ENCODE data around the gene PPP4R1. TPM values are rescaled to one million over a fixed set of nuclear protein-coding genes. Genes with fewer than 3 reads are reported as not detected.

Gene PPP4R1
- total and polyA plus RNA-seq, 4 donors = 87.2 to 105 (median 92.5) TPM

DNA sequence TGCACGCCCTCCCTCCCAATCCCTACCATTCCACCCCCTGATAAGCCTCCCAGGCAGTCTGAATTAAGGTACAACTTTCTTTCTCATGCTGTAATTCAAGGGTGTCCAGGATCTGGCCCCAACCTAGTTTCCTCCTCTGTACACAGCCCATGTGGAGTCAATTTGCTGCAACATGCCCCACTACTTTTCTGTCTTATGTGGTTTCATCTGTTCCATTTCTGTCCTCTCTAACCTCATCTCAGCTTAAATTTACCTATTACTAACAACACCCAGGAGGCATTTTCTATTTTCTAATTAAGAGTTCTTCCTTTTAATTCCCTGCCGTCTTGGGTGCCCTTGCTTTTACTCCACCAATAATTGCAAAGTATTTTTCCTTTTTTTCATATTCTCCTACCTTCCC, 10.0 kb downstream of the PPP4R1 start:
- H3K36me3 ChIP-seq (ENCODE audit: control insufficient read depth, insufficient read depth, low read length) = no peaks in the 10 kb centered on the region
- peaks cover 6% of the 10 kb centered on the region for H3K9me3 ChIP-seq (ENCODE audit: control insufficient read depth, insufficient read depth, low read length)
- no peaks in the 10 kb centered on the region for H3K4me1 ChIP-seq (ENCODE audit: control insufficient read depth, insufficient read depth, low read length)
- no peak overlapping the region for H3K27ac ChIP-seq (ENCODE audit: low read depth, low read length)
- 86% methylated on average over 2 of the region's 2 CpGs for WGBS (ENCODE audit: insufficient coverage)
- H3K4me3 ChIP-seq (ENCODE audit: low read depth, low read length) = no peak overlapping the region
- DNase-seq (ENCODE audit: low read depth in 4 of 6, low spot score in 6 of 6) = no peak
- no peaks in the 10 kb centered on the region for H3K27me3 ChIP-seq (ENCODE audit: control insufficient read depth, insufficient read depth, low read length)

DNA sequence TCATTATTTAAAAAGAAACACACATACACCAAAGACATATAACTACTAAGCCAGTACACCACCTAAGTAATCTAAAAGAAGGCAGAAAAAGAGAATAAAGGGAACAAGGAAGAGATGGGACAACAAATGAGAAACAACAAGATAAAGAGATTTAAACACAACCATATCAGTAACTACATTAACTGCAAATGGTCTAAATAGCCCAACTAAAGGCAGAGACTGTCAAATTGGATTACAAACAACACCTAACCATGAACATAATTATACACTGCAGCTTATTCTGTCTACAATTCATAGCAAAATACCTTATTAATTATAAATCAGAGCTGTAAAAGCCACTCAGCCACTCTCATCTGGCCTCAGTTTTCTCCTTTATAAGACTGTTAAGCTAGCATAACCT, 15.0 kb downstream of the PPP4R1 start:
- no peak for DNase-seq (ENCODE audit: low read depth in 4 of 6, low spot score in 6 of 6)
- Histone ChIP-seq H3K27me3 (ENCODE audit: control insufficient read depth, insufficient read depth, low read length) (no peaks in the 10 kb centered on the region), H3K9me3 (ENCODE audit: control insufficient read depth, insufficient read depth, low read length) (peaks cover 8% of the 10 kb centered on the region), H3K4me1 (ENCODE audit: control insufficient read depth, insufficient read depth, low read length) (no peaks in the 10 kb centered on the region), H3K4me3 (ENCODE audit: low read depth, low read length) (no peak overlapping the region), H3K27ac (ENCODE audit: low read depth, low read length) (no peak overlapping the region), H3K36me3 (ENCODE audit: control insufficient read depth, insufficient read depth, low read length) (no peaks in the 10 kb centered on the region)

DNA sequence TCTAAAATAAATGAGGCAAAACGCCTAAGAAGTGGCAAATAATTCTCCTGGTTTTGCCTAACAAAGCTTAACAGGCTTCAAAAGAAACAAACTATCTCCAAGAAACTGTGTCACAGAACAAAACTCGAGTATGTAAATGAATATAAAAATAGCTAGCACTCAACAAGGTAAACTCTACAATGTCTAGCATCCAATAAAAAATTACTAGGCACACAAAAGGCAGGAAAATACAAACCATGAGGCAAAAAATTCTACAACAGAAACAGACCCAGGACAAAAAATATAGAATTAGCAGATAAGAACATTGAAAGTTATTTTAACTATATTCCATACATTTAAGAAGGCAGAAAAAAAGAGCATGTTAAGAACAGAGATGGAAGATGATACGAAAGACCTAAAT, 16.8 kb downstream of the PPP4R1 start:
- no peak for DNase-seq (ENCODE audit: low read depth in 4 of 6, low spot score in 6 of 6)
- no peak overlapping the region for H3K4me3 ChIP-seq (ENCODE audit: low read depth, low read length)
- peaks cover 8% of the 10 kb centered on the region for H3K9me3 ChIP-seq (ENCODE audit: control insufficient read depth, insufficient read depth, low read length)
- H3K4me1 ChIP-seq (ENCODE audit: control insufficient read depth, insufficient read depth, low read length) = no peaks in the 10 kb centered on the region
- no peaks in the 10 kb centered on the region for H3K27me3 ChIP-seq (ENCODE audit: control insufficient read depth, insufficient read depth, low read length)
- WGBS (ENCODE audit: insufficient coverage) = 100% methylated on average over 1 of the region's 3 CpGs
- H3K36me3 ChIP-seq (ENCODE audit: control insufficient read depth, insufficient read depth, low read length) = no peaks in the 10 kb centered on the region
- H3K27ac ChIP-seq (ENCODE audit: low read depth, low read length) = no peak overlapping the region

DNA sequence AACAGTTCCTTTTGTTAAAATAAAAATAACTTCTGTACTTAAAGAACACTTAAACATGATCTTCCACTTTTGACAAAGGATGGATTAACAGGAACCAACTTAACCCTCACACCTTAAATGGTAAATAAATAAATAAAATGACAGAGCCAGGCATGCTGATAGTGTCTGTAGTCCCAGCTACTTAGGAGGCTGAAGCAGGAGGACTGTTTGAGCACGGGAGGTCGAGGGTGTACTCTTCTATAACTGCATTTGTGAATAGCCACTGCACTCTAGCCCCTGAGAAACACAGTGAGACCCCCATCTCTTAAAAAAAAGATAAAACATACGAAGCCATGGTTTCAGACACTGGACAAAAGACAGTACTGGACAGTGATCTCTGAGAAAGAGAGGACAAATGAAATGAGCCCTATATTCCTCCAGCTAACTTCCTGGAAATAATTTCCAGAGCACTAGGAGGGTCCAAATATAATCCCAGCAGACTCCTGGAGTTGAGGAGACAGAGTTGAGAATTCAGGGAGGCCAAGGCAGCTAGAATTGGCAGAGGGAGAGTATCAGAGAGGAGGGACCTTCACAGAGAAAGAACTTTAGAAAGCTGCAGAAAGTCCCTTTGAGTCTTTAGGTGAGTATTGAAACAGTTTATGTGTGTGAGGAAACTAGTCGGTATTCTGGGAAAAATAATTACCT, 17.4 kb downstream of the PPP4R1 start:
- no peaks in the 10 kb centered on the region for H3K27me3 ChIP-seq (ENCODE audit: control insufficient read depth, insufficient read depth, low read length)
- 100% methylated on average over 2 of the region's 4 CpGs for WGBS (ENCODE audit: insufficient coverage)
- no peak for DNase-seq (ENCODE audit: low read depth in 4 of 6, low spot score in 6 of 6)
- H3K4me3 ChIP-seq (ENCODE audit: low read depth, low read length) = no peak overlapping the region
- peaks cover 8% of the 10 kb centered on the region for H3K9me3 ChIP-seq (ENCODE audit: control insufficient read depth, insufficient read depth, low read length)
- H3K36me3 ChIP-seq (ENCODE audit: control insufficient read depth, insufficient read depth, low read length) = peaks cover 1% of the 10 kb centered on the region
- no peak overlapping the region for H3K27ac ChIP-seq (ENCODE audit: low read depth, low read length)
- no peaks in the 10 kb centered on the region for H3K4me1 ChIP-seq (ENCODE audit: control insufficient read depth, insufficient read depth, low read length)

DNA sequence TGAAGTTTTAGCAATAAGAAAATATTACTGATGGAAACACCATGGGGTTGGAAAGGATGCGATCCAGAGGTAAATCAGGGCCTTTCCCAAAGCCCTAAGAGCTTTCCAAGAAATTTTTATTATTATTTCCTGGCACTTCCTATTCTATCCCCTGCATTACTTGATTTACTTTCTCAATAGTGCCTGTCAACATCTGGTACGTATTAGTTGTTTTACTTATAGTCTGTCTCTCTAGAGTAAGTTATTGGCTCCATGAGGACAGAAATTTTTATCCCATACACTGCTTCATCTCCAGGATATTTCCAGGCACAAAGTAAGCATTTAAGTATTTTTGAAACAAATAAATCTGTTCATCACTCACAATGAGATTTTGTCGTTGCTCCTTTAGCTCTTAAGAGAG, 18.1 kb downstream of the PPP4R1 start:
- Histone ChIP-seq H3K27ac (ENCODE audit: low read depth, low read length) (no peak overlapping the region), H3K27me3 (ENCODE audit: control insufficient read depth, insufficient read depth, low read length) (no peaks in the 10 kb centered on the region), H3K4me1 (ENCODE audit: control insufficient read depth, insufficient read depth, low read length) (no peaks in the 10 kb centered on the region), H3K9me3 (ENCODE audit: control insufficient read depth, insufficient read depth, low read length) (peaks cover 8% of the 10 kb centered on the region), H3K36me3 (ENCODE audit: control insufficient read depth, insufficient read depth, low read length) (peaks cover 5% of the 10 kb centered on the region), H3K4me3 (ENCODE audit: low read depth, low read length) (no peak overlapping the region)
- WGBS (ENCODE audit: insufficient coverage) = no CpG with 5 or more reads among the region's 3 CpGs
- no peak for DNase-seq (ENCODE audit: low read depth in 4 of 6, low spot score in 6 of 6)

DNA sequence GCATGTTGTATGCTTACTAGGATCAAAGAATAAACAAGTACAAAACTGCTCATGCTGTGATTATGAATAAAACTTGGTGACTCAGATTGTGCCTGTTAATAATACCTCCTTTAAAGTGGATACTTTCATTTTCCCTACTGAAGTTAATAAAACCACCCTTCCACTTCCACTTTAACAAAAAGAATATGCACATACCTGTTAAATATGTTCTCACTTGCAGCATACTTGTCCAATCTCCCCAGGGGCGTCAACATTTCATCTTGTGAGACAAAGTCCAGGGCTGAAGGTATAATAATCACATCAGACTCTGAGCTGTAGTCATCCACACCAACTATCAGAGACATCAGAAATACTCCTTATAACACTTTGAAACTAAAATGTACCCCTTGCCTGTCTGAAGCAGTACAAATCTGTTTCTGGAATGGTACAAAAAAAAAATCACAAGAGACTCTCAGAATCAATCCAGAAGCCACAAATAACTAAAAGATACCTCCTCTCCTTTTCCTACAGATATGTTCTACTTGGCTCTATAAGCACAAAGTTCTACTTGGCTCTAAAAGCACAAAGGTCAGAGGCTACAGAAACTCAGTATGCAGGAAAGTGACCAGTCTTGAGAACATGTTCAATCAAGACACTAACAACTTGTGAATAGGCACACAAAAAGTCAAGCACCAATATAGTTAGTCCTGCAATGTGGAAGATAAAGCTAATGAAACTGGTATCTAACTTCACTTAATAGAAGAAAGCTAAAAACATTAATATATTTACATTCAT, 19.3 kb downstream of the PPP4R1 start:
- Histone ChIP-seq H3K4me3 (ENCODE audit: low read depth, low read length) (no peak overlapping the region), H3K36me3 (ENCODE audit: control insufficient read depth, insufficient read depth, low read length) (peaks cover 9% of the 10 kb centered on the region), H3K4me1 (ENCODE audit: control insufficient read depth, insufficient read depth, low read length) (no peaks in the 10 kb centered on the region), H3K27me3 (ENCODE audit: control insufficient read depth, insufficient read depth, low read length) (no peaks in the 10 kb centered on the region), H3K9me3 (ENCODE audit: control insufficient read depth, insufficient read depth, low read length) (peaks cover 5% of the 10 kb centered on the region), H3K27ac (ENCODE audit: low read depth, low read length) (no peak overlapping the region)
- DNase-seq (ENCODE audit: low read depth in 4 of 6, low spot score in 6 of 6) = no peak
- 90% methylated on average over 1 of the region's 1 CpG for WGBS (ENCODE audit: insufficient coverage)

DNA sequence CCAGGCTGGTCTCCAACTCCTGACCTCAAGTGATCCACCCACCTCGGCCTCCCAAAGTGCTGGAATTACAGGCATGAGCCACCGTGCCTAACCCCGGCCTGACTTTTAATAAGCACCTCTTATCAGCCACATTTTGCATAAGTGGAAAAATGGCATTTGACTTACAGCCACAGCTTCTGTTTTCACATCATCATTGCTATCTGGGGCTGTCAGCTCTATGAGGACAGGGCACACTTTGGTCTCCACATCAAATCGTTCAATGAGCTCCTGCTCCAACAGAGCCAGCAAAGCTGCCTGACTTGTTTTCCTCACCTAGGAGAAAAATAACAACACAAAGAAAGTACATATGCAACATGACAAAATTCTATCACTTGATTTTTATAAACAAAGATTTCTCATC, 26.4 kb downstream of the PPP4R1 start:
- 98% methylated on average over 4 of the region's 4 CpGs for WGBS (ENCODE audit: insufficient coverage)
- no peak for DNase-seq (ENCODE audit: low read depth in 4 of 6, low spot score in 6 of 6)
- no peak overlapping the region for H3K4me3 ChIP-seq (ENCODE audit: low read depth, low read length)
- H3K27ac ChIP-seq (ENCODE audit: low read depth, low read length) = no peak overlapping the region
- no peaks in the 10 kb centered on the region for H3K27me3 ChIP-seq (ENCODE audit: control insufficient read depth, insufficient read depth, low read length)
- peaks cover 1% of the 10 kb centered on the region for H3K9me3 ChIP-seq (ENCODE audit: control insufficient read depth, insufficient read depth, low read length)
- peaks cover 21% of the 10 kb centered on the region for H3K36me3 ChIP-seq (ENCODE audit: control insufficient read depth, insufficient read depth, low read length)
- no peaks in the 10 kb centered on the region for H3K4me1 ChIP-seq (ENCODE audit: control insufficient read depth, insufficient read depth, low read length)

DNA sequence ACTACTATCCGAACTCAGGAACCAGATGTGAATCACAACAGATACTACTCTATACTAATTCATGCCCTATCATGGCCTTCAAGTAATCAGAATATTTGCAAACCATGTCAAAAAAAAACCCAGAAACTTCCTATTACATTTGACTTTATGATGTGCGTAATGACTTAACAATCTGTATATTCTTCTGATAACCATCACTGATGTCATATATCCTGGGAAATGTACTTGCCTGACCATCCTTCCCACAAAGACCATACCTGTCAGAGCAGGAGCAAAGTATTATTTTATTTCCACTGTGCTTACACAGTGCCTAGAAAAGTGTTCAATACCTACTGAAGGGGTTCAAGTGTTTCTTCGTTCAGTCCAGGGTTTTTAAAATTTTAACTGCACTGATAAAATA, 27.5 kb downstream of the PPP4R1 start:
- H3K4me3 ChIP-seq (ENCODE audit: low read depth, low read length) = no peak overlapping the region
- no peak overlapping the region for H3K27ac ChIP-seq (ENCODE audit: low read depth, low read length)
- H3K36me3 ChIP-seq (ENCODE audit: control insufficient read depth, insufficient read depth, low read length) = peaks cover 18% of the 10 kb centered on the region
- no peak for DNase-seq (ENCODE audit: low read depth in 4 of 6, low spot score in 6 of 6)
- no peaks in the 10 kb centered on the region for H3K4me1 ChIP-seq (ENCODE audit: control insufficient read depth, insufficient read depth, low read length)
- WGBS (ENCODE audit: insufficient coverage) = 100% methylated on average over 1 of the region's 3 CpGs
- H3K9me3 ChIP-seq (ENCODE audit: control insufficient read depth, insufficient read depth, low read length) = peaks cover 1% of the 10 kb centered on the region
- H3K27me3 ChIP-seq (ENCODE audit: control insufficient read depth, insufficient read depth, low read length) = no peaks in the 10 kb centered on the region

DNA sequence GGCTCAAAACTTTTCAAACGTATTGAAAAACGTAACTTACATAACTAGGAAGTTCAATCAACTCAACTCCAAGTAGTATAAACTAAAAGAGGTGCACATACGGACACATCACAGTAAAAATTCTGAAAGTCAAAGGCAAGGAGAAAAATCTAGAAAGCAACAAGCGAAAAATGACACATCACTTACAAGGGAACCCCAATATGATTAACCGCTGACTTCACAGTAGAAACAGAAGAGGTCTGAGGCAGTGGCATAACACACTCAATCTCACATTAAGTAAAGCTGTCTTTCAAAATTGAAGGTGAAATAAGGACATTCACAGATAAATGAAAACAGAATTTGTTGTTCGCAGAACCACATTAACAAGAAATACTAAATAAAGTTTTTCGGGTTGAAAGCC, 32.7 kb downstream of the PPP4R1 start:
- WGBS (ENCODE audit: insufficient coverage) = no CpG with 5 or more reads among the region's 7 CpGs
- no peak for DNase-seq (ENCODE audit: low read depth in 4 of 6, low spot score in 6 of 6)
- Histone ChIP-seq H3K27me3 (ENCODE audit: control insufficient read depth, insufficient read depth, low read length) (no peaks in the 10 kb centered on the region), H3K36me3 (ENCODE audit: control insufficient read depth, insufficient read depth, low read length) (peaks cover 19% of the 10 kb centered on the region), H3K9me3 (ENCODE audit: control insufficient read depth, insufficient read depth, low read length) (peaks cover 1% of the 10 kb centered on the region), H3K4me3 (ENCODE audit: low read depth, low read length) (no peak overlapping the region), H3K4me1 (ENCODE audit: control insufficient read depth, insufficient read depth, low read length) (no peaks in the 10 kb centered on the region), H3K27ac (ENCODE audit: low read depth, low read length) (no peak overlapping the region)

DNA sequence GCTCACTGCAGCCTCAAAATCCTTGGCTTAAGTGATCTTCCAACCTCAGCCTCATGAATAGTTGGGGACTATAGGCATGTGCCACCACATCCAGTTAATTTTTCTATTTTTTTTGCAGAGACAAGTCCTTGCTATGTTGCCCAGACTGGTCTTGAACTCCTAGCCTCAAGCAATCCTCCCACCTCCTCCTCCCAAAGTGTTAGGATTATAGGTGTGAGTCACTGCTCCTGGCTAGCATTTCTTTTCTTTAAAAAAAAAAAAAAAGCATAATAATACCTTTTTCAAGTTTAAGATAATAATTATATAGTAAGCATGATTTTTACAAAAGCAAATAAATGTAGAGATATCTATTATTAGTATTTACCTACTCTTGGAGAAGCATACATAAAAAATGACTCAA, 36.1 kb downstream of the PPP4R1 start:
- peaks cover 1% of the 10 kb centered on the region for H3K9me3 ChIP-seq (ENCODE audit: control insufficient read depth, insufficient read depth, low read length)
- H3K27me3 ChIP-seq (ENCODE audit: control insufficient read depth, insufficient read depth, low read length) = no peaks in the 10 kb centered on the region
- no peak overlapping the region for H3K27ac ChIP-seq (ENCODE audit: low read depth, low read length)
- no peaks in the 10 kb centered on the region for H3K4me1 ChIP-seq (ENCODE audit: control insufficient read depth, insufficient read depth, low read length)
- no peak for DNase-seq (ENCODE audit: low read depth in 4 of 6, low spot score in 6 of 6)
- H3K36me3 ChIP-seq (ENCODE audit: control insufficient read depth, insufficient read depth, low read length) = peaks cover 18% of the 10 kb centered on the region
- no peak overlapping the region for H3K4me3 ChIP-seq (ENCODE audit: low read depth, low read length)
